ENCODE measurements around the gene NPAS3.

DNA sequence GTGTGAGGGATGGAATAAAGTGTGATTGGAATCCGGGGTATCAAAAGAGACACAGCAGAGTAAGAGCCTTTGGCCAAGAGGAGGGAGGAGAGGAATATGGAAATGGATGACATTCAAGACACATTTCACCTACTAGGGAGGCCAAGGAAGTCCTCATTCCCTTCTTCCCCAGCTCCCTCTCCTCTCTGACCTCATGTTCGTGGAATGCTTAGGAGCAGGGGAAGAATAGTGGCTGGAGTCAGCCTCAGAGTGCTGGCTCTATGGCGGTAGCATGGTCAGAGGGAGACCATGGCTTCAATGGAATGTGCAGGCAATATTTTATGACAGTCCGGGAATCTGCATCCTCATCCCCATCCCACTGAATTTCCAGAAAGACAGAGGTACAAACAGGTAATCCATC is 815.6 kb downstream of the NPAS3 start:
- TF ChIP-seq POLR2A (IDR thresholded peaks at IDR 0.05; ENCODE audit: insufficient read depth in 1 of 2, low read depth in 2 of 2, low read length in 2 of 2) (no peak), SMARCE1 (IDR thresholded peaks at IDR 0.05; ENCODE audit: borderline replicate concordance) (no peak)

All from HepG2 (cell line).